ENCODE results near the gene MTNR1A. TPM values are rescaled to one million over a fixed set of nuclear protein-coding genes. Genes with fewer than 3 reads are reported as not detected.

MTNR1A gene
- total and polyA plus RNA-seq, 2 donors (not counting 1 experiment from before 2014, with no cell fraction given), result not detected

GRCh38 chr4:186586205-186586604, 30.8 kb upstream of the MTNR1A start:
- no peak overlapping the region for H3K4me3 Mint-ChIP-seq
- 89% methylated on average over 8 of the region's 8 CpGs for WGBS (ENCODE audit: insufficient coverage)
- CTCF ChIA-PET, result interaction anchor here (0.6 to 1.5 kb wide), 3 partner anchors 13 to 288 kb away, joined by 3 to 8 read pairs (median 3); no protein-coding TSS in a partner anchor

DNA sequence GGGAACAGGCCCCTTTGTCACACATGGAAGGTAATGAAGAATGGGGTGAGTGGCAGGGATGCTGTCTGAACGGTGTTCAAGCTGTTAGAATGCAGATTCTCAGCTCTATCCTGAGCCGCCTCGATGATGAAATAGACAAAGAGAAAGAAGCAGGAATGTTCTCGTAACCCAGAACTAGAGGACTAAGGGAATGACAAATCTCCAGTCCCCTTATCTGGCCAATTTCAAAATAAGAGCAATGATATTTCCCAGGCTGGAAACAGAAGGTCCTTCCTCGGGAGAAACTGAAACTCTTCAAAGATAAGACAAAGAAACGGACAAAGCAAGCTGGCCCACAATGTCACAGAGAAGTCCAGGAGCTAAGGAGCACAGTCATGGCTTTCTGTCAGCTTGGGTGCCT, 29.5 kb upstream of the MTNR1A start:
- intact Hi-C loops (cut with micrococcal nuclease), result loop anchor here (10.0 kb wide), 1 partner anchor 430 kb away; no protein-coding TSS in a partner anchor
- Mint-ChIP-seq H3K27ac (no peak overlapping the region), H3K4me3 (no peak overlapping the region), H3K9me3 (ENCODE audit: insufficient read depth) (no peaks in the 10 kb centered on the region), H3K27me3 (no peaks in the 10 kb centered on the region), H3K4me1 (no peaks in the 10 kb centered on the region)
- ATAC-seq (ENCODE audit: low read depth), result no peak
- ChIA-PET CTCF (interaction anchor here (0.6 kb wide), 1 partner anchor 1597 kb away, joined by 3 read pairs; no protein-coding TSS in a partner anchor), POLR2A (no interaction called here)
- Histone ChIP-seq H4K20me1 (ENCODE audit: control insufficient read depth, insufficient read depth, low read length, poor library complexity, severe bottlenecking) (no peaks in the 10 kb centered on the region), H2AFZ (ENCODE audit: insufficient read depth, low read depth, low read length, poor library complexity, severe bottlenecking) (no peak overlapping the region), H3K27me3 (replicated peaks in 1 of 4; ENCODE audit: control extremely low read depth in 1 of 4, control insufficient read depth in 3 of 4, insufficient read depth in 4 of 4, low read length in 3 of 4) (no peaks in the 10 kb centered on the region), H3K4me3 (ENCODE audit: control extremely low read depth in 1 of 5, extremely low read depth in 1 of 5, insufficient read depth in 1 of 5, low read depth in 2 of 5, low read length in 4 of 5) (no peak overlapping the region), H3K9ac (ENCODE audit: low read length) (no peak overlapping the region), H3K9me3 (ENCODE audit: control extremely low read depth in 1 of 3, control insufficient read depth in 2 of 3, insufficient read depth in 1 of 3, low read length in 2 of 3) (peaks cover 0 to 3% (median 0%) of the 10 kb centered on the region in 3 donors), H3K36me3 (replicated peaks in 1 of 2; ENCODE audit: control extremely low read depth in 1 of 2, control insufficient read depth in 1 of 2, extremely low read depth in 1 of 2, insufficient read depth in 2 of 2, low read length in 1 of 2) (no peaks in the 10 kb centered on the region), H3K79me2 (ENCODE audit: control insufficient read depth, insufficient read depth, low read length) (no peaks in the 10 kb centered on the region), H3K4me2 (replicated peaks; ENCODE audit: low read depth, low read length, poor library complexity, severe bottlenecking) (no peak overlapping the region), H3K27ac (ENCODE audit: low read length in 2 of 2) (no peak overlapping the region), H3K4me1 (ENCODE audit: control insufficient read depth in 2 of 2, insufficient read depth in 2 of 2, low read length in 2 of 2) (no peaks in the 10 kb centered on the region)
- no peak for DNase-seq
- WGBS (ENCODE audit: insufficient coverage), result 89% methylated on average over 4 of the region's 6 CpGs
- TF ChIP-seq EZH2 (IDR thresholded peaks at IDR 0.05; ENCODE audit: borderline replicate concordance, insufficient read depth, low read depth, low read length, poor library complexity, severe bottlenecking) (no peak), CTCF (IDR thresholded peaks at IDR 0.05) (no peak)

More at GRCh38 chr4:186586205-186586604, 30.8 kb upstream of the MTNR1A start:
- H4K20me1 ChIP-seq (ENCODE audit: control insufficient read depth, insufficient read depth, low read length, poor library complexity, severe bottlenecking), result no peaks in the 10 kb centered on the region
- no peak overlapping the region for H3K9ac ChIP-seq (ENCODE audit: low read length)
- H3K79me2 ChIP-seq (ENCODE audit: control insufficient read depth, insufficient read depth, low read length), result no peaks in the 10 kb centered on the region
- ATAC-seq (ENCODE audit: low read depth) (no peak), DNase-seq (no peak)
- Mint-ChIP-seq H3K9me3 (ENCODE audit: insufficient read depth) (no peaks in the 10 kb centered on the region), H3K4me1 (no peaks in the 10 kb centered on the region), H3K27me3 (no peaks in the 10 kb centered on the region), H3K27ac (no peak overlapping the region)
- no peak overlapping the region for H3K27ac ChIP-seq (ENCODE audit: low read length in 2 of 2)
- POLR2A ChIA-PET, result no interaction called here
- no peak overlapping the region for H2AFZ ChIP-seq (ENCODE audit: insufficient read depth, low read depth, low read length, poor library complexity, severe bottlenecking)
- H3K9me3 ChIP-seq (ENCODE audit: control extremely low read depth in 1 of 3, control insufficient read depth in 2 of 3, insufficient read depth in 1 of 3, low read length in 2 of 3), result peaks cover 0 to 3% (median 0%) of the 10 kb centered on the region in 3 donors
- intact Hi-C loops (cut with micrococcal nuclease), result loop anchor here (10.0 kb wide), 1 partner anchor 431 kb away; no protein-coding TSS in a partner anchor
- no peaks in the 10 kb centered on the region for H3K36me3 ChIP-seq (replicated peaks in 1 of 2; ENCODE audit: control extremely low read depth in 1 of 2, control insufficient read depth in 1 of 2, extremely low read depth in 1 of 2, insufficient read depth in 2 of 2, low read length in 1 of 2)
- no peak overlapping the region for H3K4me3 ChIP-seq (ENCODE audit: control extremely low read depth in 1 of 5, extremely low read depth in 1 of 5, insufficient read depth in 1 of 5, low read depth in 2 of 5, low read length in 4 of 5)
- H3K4me2 ChIP-seq (replicated peaks; ENCODE audit: low read depth, low read length, poor library complexity, severe bottlenecking), result no peak overlapping the region
- no peaks in the 10 kb centered on the region for H3K27me3 ChIP-seq (replicated peaks in 1 of 4; ENCODE audit: control extremely low read depth in 1 of 4, control insufficient read depth in 3 of 4, insufficient read depth in 4 of 4, low read length in 3 of 4)
- no peak for TF ChIP-seq CTCF (IDR thresholded peaks at IDR 0.05)
- no peak for TF ChIP-seq EZH2 (IDR thresholded peaks at IDR 0.05; ENCODE audit: borderline replicate concordance, insufficient read depth, low read depth, low read length, poor library complexity, severe bottlenecking)
- no peaks in the 10 kb centered on the region for H3K4me1 ChIP-seq (ENCODE audit: control insufficient read depth in 2 of 2, insufficient read depth in 2 of 2, low read length in 2 of 2)
